Gastroesophageal sphincter (tissue), 3 donors: ENCODE measurements around the gene LY9.

Experiments used
- CTCF ChIP-seq, 4 experiments: fragments of 200-600 bp in 2 of 4; fragments of 450-650 bp in 2 of 4; sonication (generic) in 1 of 4; IDR thresholded peaks; one replicate each; pipeline ENCODE4 v1.5.1; 2017 to 2019; ENCODE audit warnings: antibody characterized with exemption in 4 of 4, mild to moderate bottlenecking in 2 of 4, moderate library complexity in 2 of 4
- EP300 ChIP-seq: sonication (generic); formaldehyde crosslinking; IDR thresholded peaks from one replicate; pipeline ENCODE4 v1.6.1; 2017; ENCODE audit warnings: antibody characterized with exemption, mild to moderate bottlenecking
- POLR2A ChIP-seq, 2 donors: fragments of 450-650 bp; IDR thresholded peaks; one replicate each; pipeline ENCODE4 v1.6.1; 2017; ENCODE audit warnings: antibody characterized with exemption in 2 of 2, mild to moderate bottlenecking in 2 of 2, moderate library complexity in 1 of 2
- POLR2AphosphoS5 ChIP-seq: sonication (generic); formaldehyde crosslinking; IDR thresholded peaks from one replicate; pipeline ENCODE4 v1.6.1; 2017; ENCODE audit warnings: antibody characterized with exemption

- TF ChIP-seq CTCF (IDR thresholded peaks at IDR 0.05) (no peak), POLR2A (IDR thresholded peaks at IDR 0.05) (no peak), POLR2AphosphoS5 (no peak), EP300 (no peak)
Observed at GRCh38 chr1:160778976-160779375, 17.0 kb upstream of the LY9 start.
